WTC11 (cell line): ENCODE data around the gene RAPSN. TPM values are rescaled to one million over a fixed set of nuclear protein-coding genes. Genes with fewer than 3 reads are reported as not detected.
A peak's percentile ranks its signal among the peaks of the same experiment; 100 is the strongest.

Experiments used
- ATAC-seq: fragments of 200-7000 bp; cut with Tn5 transposase; 2 replicates; pipeline ENCODE4 v1.10.0; 2021; ENCODE audit warnings: mild to moderate bottlenecking, moderate library complexity
- Bru-seq: library from RNA; stranded (reverse); fragments of 400-500 nt; gene quantifications from one replicate; lab custom pipeline; 2021; lab: Mats Ljungman, UMichigan
- CTCF ChIA-PET: fragments of 300-600 bp; sonication (Branson Sonifier 250); formaldehyde crosslinking; loops from one replicate; lab custom pipeline; 2021; ENCODE audit warnings: antibody characterized with exemption; lab: Charles Lee
- POLR2A ChIA-PET: fragments of 350-600 bp; sonication (Branson Sonifier 250); formaldehyde crosslinking; loops from one replicate; lab custom pipeline; 2021; ENCODE audit warnings: antibody characterized with exemption; lab: Charles Lee
- DNase-seq: peaks from one replicate; pipeline ENCODE4 v3.0.0; 2021; ENCODE audit warnings: low spot score
- H3K27ac Mint-ChIP-seq: 2 replicates; pipeline ENCODE4 v1.8.0; 2021; ENCODE audit warnings: mixed read lengths
- H3K27me3 Mint-ChIP-seq: 2 replicates; pipeline ENCODE4 v1.8.0; 2021; ENCODE audit warnings: low read depth, mild to moderate bottlenecking, moderate library complexity, mixed read lengths
- H3K36me3 Mint-ChIP-seq: 2 replicates; pipeline ENCODE4 v1.8.0; 2021; ENCODE audit warnings: mixed read lengths
- H3K4me1 Mint-ChIP-seq: 2 replicates; pipeline ENCODE4 v1.8.0; 2022; ENCODE audit warnings: mixed read lengths
- H3K4me3 Mint-ChIP-seq: 2 replicates; pipeline ENCODE4 v1.8.0; 2021; ENCODE audit warnings: mild to moderate bottlenecking, moderate library complexity, mixed read lengths
- H3K9me3 Mint-ChIP-seq: 2 replicates; pipeline ENCODE4 v1.8.0; 2021; ENCODE audit warnings: mixed read lengths
- ATF1 ChIP-seq: sonication (generic); formaldehyde crosslinking; IDR thresholded peaks from 2 replicates; pipeline ENCODE4 v1.8.1; 2023; ENCODE audit warnings: mild to moderate bottlenecking, moderate library complexity, missing genetic modification reagents
- HMGA2 ChIP-seq: fragments of 250-450 bp; sonication (Bioruptor Pico); IDR thresholded peaks from 2 replicates; pipeline ENCODE4 v1.4.0; 2021; ENCODE audit warnings: mild to moderate bottlenecking, moderate library complexity
- MXD4 ChIP-seq: fragments of 250-450 bp; sonication (Bioruptor Pico); IDR thresholded peaks from 2 replicates; pipeline ENCODE4 v1.8.0; 2021; ENCODE audit warnings: mild to moderate bottlenecking, moderate library complexity, borderline replicate concordance
- NFE2L1 ChIP-seq: sonication (generic); formaldehyde crosslinking; IDR thresholded peaks from 2 replicates; pipeline ENCODE4 v1.8.1; 2023; ENCODE audit warnings: missing genetic modification reagents
- NR2C2 ChIP-seq: sonication (generic); formaldehyde crosslinking; IDR thresholded peaks from 2 replicates; pipeline ENCODE4 v1.8.0; 2022; ENCODE audit warnings: mild to moderate bottlenecking, missing genetic modification reagents
- USF2 ChIP-seq: sonication (generic); formaldehyde crosslinking; IDR thresholded peaks from 2 replicates; pipeline ENCODE4 v1.8.1; 2023; ENCODE audit warnings: mild to moderate bottlenecking, missing genetic modification reagents, moderate library complexity
- ZNF121 ChIP-seq: sonication (generic); formaldehyde crosslinking; IDR thresholded peaks from 2 replicates; pipeline ENCODE4 v1.8.0; 2023; ENCODE audit warnings: missing genetic modification reagents
- ZNF532 ChIP-seq: fragments of 250-450 bp; sonication (Bioruptor Pico); IDR thresholded peaks from 2 replicates; pipeline ENCODE4 v1.9.0; 2021; ENCODE audit warnings: mild to moderate bottlenecking, borderline replicate concordance
- ZNF671 ChIP-seq: fragments of 250-450 bp; sonication (Bioruptor Pico); IDR thresholded peaks from 2 replicates; pipeline ENCODE4 v1.8.0; 2021; ENCODE audit warnings: mild to moderate bottlenecking
- long read RNA-seq, 3 experiments: library from RNA in 1 of 3; library from capped mRNA in 1 of 3; library from polyadenylated mRNA in 1 of 3; unstranded in 2 of 3; stranded (forward) in 1 of 3; transcript quantifications; one replicate each; pipeline ENCODE4 v2.0.0, GENCODE V29; 2021
- total RNA-seq: library from RNA; stranded (reverse); gene quantifications from 3 replicates; pipeline ENCODE4 v1.2.3, GENCODE V29; 2021
- TF ChIP-seq, protein P1 (sequence below): sonication (generic); formaldehyde crosslinking; IDR thresholded peaks from 2 replicates; pipeline ENCODE4 v1.8.0; 2022; ENCODE audit warnings: mild to moderate bottlenecking, missing genetic modification reagents
- TF ChIP-seq, protein P2 (sequence below): fragments of 250-450 bp; sonication (Bioruptor Pico); conservative IDR thresholded peaks from 2 replicates; pipeline ENCODE4 v1.9.0; 2021; ENCODE audit warnings: mild to moderate bottlenecking
- TF ChIP-seq, protein P3 (sequence below): sonication (generic); formaldehyde crosslinking; IDR thresholded peaks from 2 replicates; pipeline ENCODE4 v1.8.0; 2022; ENCODE audit warnings: mild to moderate bottlenecking, missing genetic modification reagents
- TF ChIP-seq, protein P4 (sequence below): sonication (generic); formaldehyde crosslinking; IDR thresholded peaks from 2 replicates; pipeline ENCODE4 v1.8.0; 2023; ENCODE audit warnings: missing genetic modification reagents
- TF ChIP-seq, protein P5 (sequence below): fragments of 250-450 bp; sonication (Bioruptor Pico); IDR thresholded peaks from 2 replicates; pipeline ENCODE4 v1.9.0; 2021; ENCODE audit warnings: moderate library complexity, mild to moderate bottlenecking, inconsistent platforms, borderline replicate concordance
- TF ChIP-seq, protein P6 (sequence below): sonication (generic); formaldehyde crosslinking; IDR thresholded peaks from 2 replicates; pipeline ENCODE4 v1.8.0; 2022; ENCODE audit warnings: missing genetic modification reagents

RAPSN gene
- 0.32 to 0.66 TPM (median 0.34 TPM) in 3 replicates for total RNA-seq
- percentile 34 among the genes with signal in this experiment for Bru-seq, nascent RNA
- long read RNA-seq, experiment 1 = 0 reads
- long read RNA-seq, experiment 2 = 0 reads
- long read RNA-seq, experiment 3 = 0 reads

DNA sequence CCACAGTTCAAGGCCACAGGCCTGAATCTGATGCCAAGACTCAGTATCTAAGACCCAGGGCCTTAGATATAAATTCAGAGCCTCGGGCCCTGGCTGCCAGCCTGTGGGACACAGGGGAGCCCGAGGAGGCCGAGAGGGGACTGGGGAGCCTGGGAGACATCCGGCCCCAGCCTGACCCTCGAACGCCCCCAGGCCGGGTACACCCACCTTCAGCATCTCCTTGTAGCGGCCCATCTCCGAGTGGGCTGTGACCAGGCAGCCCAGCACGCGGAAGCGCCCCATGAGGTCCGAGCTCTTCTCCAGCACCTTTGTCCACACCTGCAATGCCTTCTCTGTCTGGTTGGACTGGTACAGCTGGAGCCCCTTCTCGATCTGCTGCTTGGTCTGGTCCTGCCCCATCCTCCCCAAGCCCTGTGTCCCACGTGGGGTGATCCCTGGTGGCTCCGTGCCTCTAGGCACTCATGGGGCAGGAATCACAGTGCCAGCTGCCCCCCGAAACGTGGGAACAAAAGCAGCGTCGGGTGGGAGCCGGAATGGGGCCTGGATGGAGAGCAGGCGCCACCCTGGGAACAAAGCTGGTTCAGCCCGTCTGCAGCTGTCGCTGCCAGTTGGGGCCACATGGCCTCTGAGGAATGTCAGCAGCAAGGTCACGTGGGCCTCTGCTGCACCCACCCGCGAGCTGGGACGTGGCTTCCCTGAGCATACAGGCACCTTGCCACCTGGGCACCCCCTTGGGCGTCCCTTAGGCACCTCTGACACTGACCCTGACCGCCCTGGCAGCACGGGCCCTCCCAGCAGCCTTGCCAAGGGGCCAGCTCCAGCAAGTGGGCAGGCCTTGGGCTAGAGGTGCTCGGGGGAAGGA is at the start of gene RAPSN:
RAPSN (minus strand) TSS at position 571 of the 862 bp plus-strand sequence; CDS start at position 399, 172 bp downstream.
- TF ChIP-seq, protein P1, sequence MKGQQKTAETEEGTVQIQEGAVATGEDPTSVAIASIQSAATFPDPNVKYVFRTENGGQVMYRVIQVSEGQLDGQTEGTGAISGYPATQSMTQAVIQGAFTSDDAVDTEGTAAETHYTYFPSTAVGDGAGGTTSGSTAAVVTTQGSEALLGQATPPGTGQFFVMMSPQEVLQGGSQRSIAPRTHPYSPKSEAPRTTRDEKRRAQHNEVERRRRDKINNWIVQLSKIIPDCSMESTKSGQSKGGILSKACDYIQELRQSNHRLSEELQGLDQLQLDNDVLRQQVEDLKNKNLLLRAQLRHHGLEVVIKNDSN (CRISPR knock-in tag) = peak; percentile 68; the same call in 1 of the 2 replicates
- TF ChIP-seq, protein P2, sequence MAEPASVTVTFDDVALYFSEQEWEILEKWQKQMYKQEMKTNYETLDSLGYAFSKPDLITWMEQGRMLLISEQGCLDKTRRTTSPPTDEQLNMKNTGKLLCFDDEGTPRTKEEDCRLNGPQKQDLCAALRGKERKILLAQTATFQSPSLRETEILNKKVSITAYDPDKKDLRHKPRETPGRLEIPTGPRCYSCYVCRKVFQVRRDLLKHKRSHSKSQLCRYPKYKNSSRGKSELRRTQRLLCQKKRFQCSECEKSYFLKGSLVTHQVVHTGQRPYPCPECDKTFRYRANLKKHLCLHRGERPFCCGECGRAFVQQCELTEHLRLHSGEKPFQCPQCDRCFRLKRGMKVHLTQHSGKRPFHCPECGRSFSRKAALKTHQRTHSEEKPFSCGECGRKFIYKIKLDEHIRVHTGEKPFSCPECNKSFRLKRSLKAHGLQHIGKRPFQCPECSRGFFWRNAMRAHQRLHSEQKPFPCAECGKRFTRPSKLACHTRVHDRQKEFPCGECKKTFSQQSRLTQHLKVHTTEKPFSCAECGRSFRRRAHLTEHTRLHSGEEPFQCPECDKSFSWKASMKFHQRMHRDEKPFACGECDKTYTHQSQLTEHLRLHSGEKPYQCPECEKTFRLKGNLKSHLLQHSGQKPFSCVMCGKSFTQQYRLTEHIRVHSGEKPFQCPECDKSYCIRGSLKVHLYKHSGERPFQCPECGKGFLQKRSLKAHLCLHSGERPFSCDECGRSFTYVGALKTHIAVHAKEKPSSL = no peak
- no peak for TF ChIP-seq ATF1 (CRISPR knock-in tag)
- 0 out of 2 replicates have a peak, but pooled peaks have one; percentile 17 for TF ChIP-seq USF2 (CRISPR knock-in tag)
- TF ChIP-seq, protein P3, sequence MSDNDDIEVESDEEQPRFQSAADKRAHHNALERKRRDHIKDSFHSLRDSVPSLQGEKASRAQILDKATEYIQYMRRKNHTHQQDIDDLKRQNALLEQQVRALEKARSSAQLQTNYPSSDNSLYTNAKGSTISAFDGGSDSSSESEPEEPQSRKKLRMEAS (CRISPR knock-in tag) = 0 out of 2 replicates have a peak, but pooled peaks have one; percentile 17
- no peak for TF ChIP-seq ZNF532 (CRISPR knock-in tag)
- TF ChIP-seq, protein P4, sequence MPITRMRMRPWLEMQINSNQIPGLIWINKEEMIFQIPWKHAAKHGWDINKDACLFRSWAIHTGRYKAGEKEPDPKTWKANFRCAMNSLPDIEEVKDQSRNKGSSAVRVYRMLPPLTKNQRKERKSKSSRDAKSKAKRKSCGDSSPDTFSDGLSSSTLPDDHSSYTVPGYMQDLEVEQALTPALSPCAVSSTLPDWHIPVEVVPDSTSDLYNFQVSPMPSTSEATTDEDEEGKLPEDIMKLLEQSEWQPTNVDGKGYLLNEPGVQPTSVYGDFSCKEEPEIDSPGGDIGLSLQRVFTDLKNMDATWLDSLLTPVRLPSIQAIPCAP (CRISPR knock-in tag) = no peak
- no peak for TF ChIP-seq NR2C2
- no peak for TF ChIP-seq MXD4
- no peak for TF ChIP-seq NFE2L1
- POLR2A ChIA-PET = no interaction called here
- peak within 1 kb of the TSS; percentile 62; the same call in 1 of the 2 replicates for H3K27ac Mint-ChIP-seq
- no peaks in the 10 kb centered on the region for H3K27me3 Mint-ChIP-seq
- CTCF ChIA-PET = interaction anchor here (0.6 to 1.1 kb wide), 2 partner anchors 37 to 77 kb away, joined by 4 read pairs; no protein-coding TSS in a partner anchor
- DNase-seq (no peak), ATAC-seq (peak; percentile 27; the same call in 1 of the 2 replicates)
- no peaks in the 10 kb centered on the region for H3K36me3 Mint-ChIP-seq
- H3K4me3 Mint-ChIP-seq = no peak within 1 kb of the TSS
- no peaks in the 10 kb centered on the region for H3K9me3 Mint-ChIP-seq
- H3K4me1 Mint-ChIP-seq = no peaks in the 10 kb centered on the region

DNA sequence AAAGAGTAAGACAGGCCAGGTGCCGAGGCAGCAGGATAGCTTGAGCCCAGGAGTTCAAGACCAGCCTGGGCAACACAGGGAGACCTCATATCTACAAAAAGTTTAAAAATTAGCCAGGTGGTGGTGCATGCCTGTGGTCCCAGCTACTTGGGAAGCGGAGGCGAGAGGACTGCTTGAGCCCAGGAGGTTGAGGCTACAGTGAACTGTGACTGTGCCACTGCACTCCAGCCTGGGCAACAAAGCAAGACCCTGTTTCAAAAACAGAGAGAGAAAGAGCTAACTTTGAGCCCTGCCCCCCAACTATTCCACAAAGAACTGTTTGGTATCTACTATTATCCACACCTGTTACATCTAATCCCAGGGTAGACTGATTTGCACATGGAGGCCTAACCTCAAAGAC is 49.2 kb upstream of the RAPSN start:
- ATAC-seq (no peak), DNase-seq (no peak)
- Mint-ChIP-seq H3K9me3 (no peaks in the 10 kb centered on the region), H3K36me3 (peaks cover 6% of the 10 kb centered on the region), H3K4me3 (no peak overlapping the region), H3K4me1 (peaks cover 54% of the 10 kb centered on the region), H3K27ac (0 out of 2 replicates have a peak overlapping the region, but pooled peaks have one; percentile 11), H3K27me3 (no peaks in the 10 kb centered on the region)
- ChIA-PET POLR2A (interaction anchor here (0.6 kb wide), 1 partner anchor 19 kb away, joined by 3 read pairs; no protein-coding TSS in a partner anchor), CTCF (interaction anchor here (0.9 to 1.8 kb wide), 3 partner anchors 14 to 55 kb away, joined by 4 to 6 read pairs (median 5); no protein-coding TSS in a partner anchor)
- TF ChIP-seq ZNF671 (CRISPR knock-in tag) (no peak), HMGA2 (CRISPR knock-in tag) (no peak), ZNF121 (CRISPR knock-in tag) (peak; percentile 87)
- TF ChIP-seq, protein P5, sequence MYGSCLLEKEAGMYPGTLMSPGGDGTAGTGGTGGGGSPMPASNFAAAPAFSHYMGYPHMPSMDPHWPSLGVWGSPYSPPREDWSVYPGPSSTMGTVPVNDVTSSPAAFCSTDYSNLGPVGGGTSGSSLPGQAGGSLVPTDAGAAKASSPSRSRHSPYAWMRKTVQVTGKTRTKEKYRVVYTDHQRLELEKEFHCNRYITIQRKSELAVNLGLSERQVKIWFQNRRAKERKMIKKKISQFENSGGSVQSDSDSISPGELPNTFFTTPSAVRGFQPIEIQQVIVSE = no peak
- TF ChIP-seq, protein P6, sequence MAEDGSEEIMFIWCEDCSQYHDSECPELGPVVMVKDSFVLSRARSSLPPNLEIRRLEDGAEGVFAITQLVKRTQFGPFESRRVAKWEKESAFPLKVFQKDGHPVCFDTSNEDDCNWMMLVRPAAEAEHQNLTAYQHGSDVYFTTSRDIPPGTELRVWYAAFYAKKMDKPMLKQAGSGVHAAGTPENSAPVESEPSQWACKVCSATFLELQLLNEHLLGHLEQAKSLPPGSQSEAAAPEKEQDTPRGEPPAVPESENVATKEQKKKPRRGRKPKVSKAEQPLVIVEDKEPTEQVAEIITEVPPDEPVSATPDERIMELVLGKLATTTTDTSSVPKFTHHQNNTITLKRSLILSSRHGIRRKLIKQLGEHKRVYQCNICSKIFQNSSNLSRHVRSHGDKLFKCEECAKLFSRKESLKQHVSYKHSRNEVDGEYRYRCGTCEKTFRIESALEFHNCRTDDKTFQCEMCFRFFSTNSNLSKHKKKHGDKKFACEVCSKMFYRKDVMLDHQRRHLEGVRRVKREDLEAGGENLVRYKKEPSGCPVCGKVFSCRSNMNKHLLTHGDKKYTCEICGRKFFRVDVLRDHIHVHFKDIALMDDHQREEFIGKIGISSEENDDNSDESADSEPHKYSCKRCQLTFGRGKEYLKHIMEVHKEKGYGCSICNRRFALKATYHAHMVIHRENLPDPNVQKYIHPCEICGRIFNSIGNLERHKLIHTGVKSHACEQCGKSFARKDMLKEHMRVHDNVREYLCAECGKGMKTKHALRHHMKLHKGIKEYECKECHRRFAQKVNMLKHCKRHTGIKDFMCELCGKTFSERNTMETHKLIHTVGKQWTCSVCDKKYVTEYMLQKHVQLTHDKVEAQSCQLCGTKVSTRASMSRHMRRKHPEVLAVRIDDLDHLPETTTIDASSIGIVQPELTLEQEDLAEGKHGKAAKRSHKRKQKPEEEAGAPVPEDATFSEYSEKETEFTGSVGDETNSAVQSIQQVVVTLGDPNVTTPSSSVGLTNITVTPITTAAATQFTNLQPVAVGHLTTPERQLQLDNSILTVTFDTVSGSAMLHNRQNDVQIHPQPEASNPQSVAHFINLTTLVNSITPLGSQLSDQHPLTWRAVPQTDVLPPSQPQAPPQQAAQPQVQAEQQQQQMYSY = no peak
